ENCODE results near the gene UVRAG.

GRCh38 chr11:75891947-75892739 is 77.1 kb downstream of the UVRAG start:
- TF ChIP-seq CTCF (IDR thresholded peaks at IDR 0.05 in 8 of 11, conservative IDR thresholded peaks at IDR 0.05 in 3 of 11), result no peak
- TF ChIP-seq POLR2A (IDR thresholded peaks at IDR 0.05), result no peak
- TF ChIP-seq POLR2AphosphoS5 (IDR thresholded peaks at IDR 0.05), result no peak

All from spleen (tissue), 7 donors.